Measurements from ENCODE around the gene LGI4.
"Not testable (repeated sequence)": the region's sequence is repeated elsewhere in the genome, so short reads cannot be mapped to it uniquely, and the experiment has no call there.

The LGI4 gene

GRCh38 chr19:35105411-35106290 is 29.2 kb downstream of the LGI4 start:
- DNase-seq, result no peak

- DNase-seq, result no peak
These were observed 29.8 kb downstream of the LGI4 start for GRCh38 chr19:35105047-35105410.

- DNase-seq, result no peak
These were observed 30.5 kb downstream of the LGI4 start for GRCh38 chr19:35104361-35104760.

GRCh38 chr19:35103614-35104013 is 31.2 kb downstream of the LGI4 start:
- DNase-seq, result not testable (repeated sequence)

GRCh38 chr19:35101949-35102348 is 32.9 kb downstream of the LGI4 start:
- DNase-seq, result not testable (repeated sequence)

- no peak for DNase-seq
These were observed 34.0 kb downstream of the LGI4 start for GRCh38 chr19:35100588-35101533.

GRCh38 chr19:35099897-35100275 is 35.0 kb downstream of the LGI4 start:
- DNase-seq, result no peak

- DNase-seq, result no peak
These were observed 35.5 kb downstream of the LGI4 start for GRCh38 chr19:35099155-35099896.

- DNase-seq, result no peak
These were observed 36.3 kb downstream of the LGI4 start for GRCh38 chr19:35098413-35099049.

- DNase-seq, result no peak
These were observed 39.0 kb downstream of the LGI4 start for GRCh38 chr19:35095667-35096368.

- DNase-seq, result no peak
These were observed 40.2 kb downstream of the LGI4 start for GRCh38 chr19:35094656-35095055.

GRCh38 chr19:35093941-35094647 is 40.8 kb downstream of the LGI4 start:
- no peak for DNase-seq

GRCh38 chr19:35093430-35093829 is 41.4 kb downstream of the LGI4 start:
- DNase-seq, result no peak

GRCh38 chr19:35090506-35091214 is 44.2 kb downstream of the LGI4 start:
- DNase-seq, result peak; percentile 59

GRCh38 chr19:35090160-35090505 is 44.7 kb downstream of the LGI4 start:
- DNase-seq, result no peak

- no peak for DNase-seq
These were observed 45.3 kb downstream of the LGI4 start for GRCh38 chr19:35089554-35089953.

GRCh38 chr19:35088131-35088913 is 46.5 kb downstream of the LGI4 start:
- peak; percentile 92 for DNase-seq

GRCh38 chr19:35087393-35087792 is 47.5 kb downstream of the LGI4 start:
- DNase-seq, result no peak

- no peak for DNase-seq
These were observed 48.4 kb downstream of the LGI4 start for GRCh38 chr19:35086455-35086854.

- no peak for DNase-seq
These were observed 48.9 kb downstream of the LGI4 start for GRCh38 chr19:35085947-35086346.

Data from fibroblast of skin of abdomen (primary cell).